ENCODE results near the gene CCL27.

CCL27 gene

GRCh38 chr9:34651876-34652601 lies 10.4 kb downstream of the CCL27 start, which contains the start of gene IL11RA:
IL11RA (plus strand) TSS chr9:34652185; CDS start chr9:34655218, 3,033 bp downstream.
- H3K4me3 ChIP-seq (ENCODE audit: severe bottlenecking): peak within 1 kb of the TSS; percentile 32
- peaks cover 22% of the 10 kb centered on the region; the same call in 1 of the 2 replicates for H3K36me3 ChIP-seq (ENCODE audit: low read depth)
- peaks cover 6% of the 10 kb centered on the region for H3K4me1 ChIP-seq (ENCODE audit: insufficient read depth, poor library complexity, severe bottlenecking)
- H3K27ac ChIP-seq (ENCODE audit: poor library complexity, severe bottlenecking): peak within 1 kb of the TSS; percentile 70
- ATAC-seq (ENCODE audit: low read depth) (peak; percentile 87), DNase-seq (ENCODE audit: low spot score) (peak; percentile 82)
- no peaks in the 10 kb centered on the region for H3K9me3 ChIP-seq (ENCODE audit: severe bottlenecking)
- H3K27me3 ChIP-seq (ENCODE audit: insufficient read depth, poor library complexity, severe bottlenecking): no peaks in the 10 kb centered on the region
- TF ChIP-seq CTCF (IDR thresholded peaks at IDR 0.05; ENCODE audit: poor library complexity, severe bottlenecking): peak; percentile 11

- TF ChIP-seq CTCF (IDR thresholded peaks at IDR 0.05; ENCODE audit: poor library complexity, severe bottlenecking): no peak
- DNase-seq (ENCODE audit: low spot score): no peak
- Histone ChIP-seq H3K9me3 (ENCODE audit: severe bottlenecking) (no peaks in the 10 kb centered on the region), H3K27me3 (ENCODE audit: insufficient read depth, poor library complexity, severe bottlenecking) (no peaks in the 10 kb centered on the region), H3K27ac (ENCODE audit: poor library complexity, severe bottlenecking) (peak overlapping the region; percentile 70), H3K4me1 (ENCODE audit: insufficient read depth, poor library complexity, severe bottlenecking) (peaks cover 6% of the 10 kb centered on the region), H3K36me3 (ENCODE audit: low read depth) (peaks cover 22% of the 10 kb centered on the region; the same call in 1 of the 2 replicates), H3K4me3 (ENCODE audit: severe bottlenecking) (peak overlapping the region; percentile 32)
- 0 out of 3 replicates have a peak, but pooled peaks have one; percentile 1 for ATAC-seq (ENCODE audit: low read depth)
Observed at GRCh38 chr9:34651321-34651720, 11.1 kb downstream of the CCL27 start.

GRCh38 chr9:34650816-34651215 lies 11.6 kb downstream of the CCL27 start:
- Histone ChIP-seq H3K27ac (ENCODE audit: poor library complexity, severe bottlenecking) (peak overlapping the region; percentile 70), H3K4me1 (ENCODE audit: insufficient read depth, poor library complexity, severe bottlenecking) (peaks cover 9% of the 10 kb centered on the region), H3K9me3 (ENCODE audit: severe bottlenecking) (no peaks in the 10 kb centered on the region), H3K27me3 (ENCODE audit: insufficient read depth, poor library complexity, severe bottlenecking) (no peaks in the 10 kb centered on the region), H3K36me3 (ENCODE audit: low read depth) (peaks cover 22% of the 10 kb centered on the region; the same call in 1 of the 2 replicates), H3K4me3 (ENCODE audit: severe bottlenecking) (no peak overlapping the region)
- ATAC-seq (ENCODE audit: low read depth): no peak
- TF ChIP-seq CTCF (IDR thresholded peaks at IDR 0.05; ENCODE audit: poor library complexity, severe bottlenecking): no peak
- no peak for DNase-seq (ENCODE audit: low spot score)

- peaks cover 22% of the 10 kb centered on the region; the same call in 1 of the 2 replicates for H3K36me3 ChIP-seq (ENCODE audit: low read depth)
- H3K27ac ChIP-seq (ENCODE audit: poor library complexity, severe bottlenecking): no peak overlapping the region
- TF ChIP-seq CTCF (IDR thresholded peaks at IDR 0.05; ENCODE audit: poor library complexity, severe bottlenecking): no peak
- ATAC-seq (ENCODE audit: low read depth) (no peak), DNase-seq (ENCODE audit: low spot score) (no peak)
- peaks cover 9% of the 10 kb centered on the region for H3K4me1 ChIP-seq (ENCODE audit: insufficient read depth, poor library complexity, severe bottlenecking)
- no peaks in the 10 kb centered on the region for H3K27me3 ChIP-seq (ENCODE audit: insufficient read depth, poor library complexity, severe bottlenecking)
- H3K4me3 ChIP-seq (ENCODE audit: severe bottlenecking): no peak overlapping the region
- no peaks in the 10 kb centered on the region for H3K9me3 ChIP-seq (ENCODE audit: severe bottlenecking)
Observed at GRCh38 chr9:34648673-34649072, 13.8 kb downstream of the CCL27 start.

- H3K4me3 ChIP-seq (ENCODE audit: severe bottlenecking): peak overlapping the region; percentile 50
- peak overlapping the region; percentile 31 for H3K27ac ChIP-seq (ENCODE audit: poor library complexity, severe bottlenecking)
- no peaks in the 10 kb centered on the region for H3K27me3 ChIP-seq (ENCODE audit: insufficient read depth, poor library complexity, severe bottlenecking)
- ATAC-seq (ENCODE audit: low read depth): no peak
- H3K9me3 ChIP-seq (ENCODE audit: severe bottlenecking): no peaks in the 10 kb centered on the region
- H3K4me1 ChIP-seq (ENCODE audit: insufficient read depth, poor library complexity, severe bottlenecking): peaks cover 9% of the 10 kb centered on the region
- TF ChIP-seq CTCF (IDR thresholded peaks at IDR 0.05; ENCODE audit: poor library complexity, severe bottlenecking): no peak
- H3K36me3 ChIP-seq (ENCODE audit: low read depth): peaks cover 22% of the 10 kb centered on the region; the same call in 1 of the 2 replicates
- DNase-seq (ENCODE audit: low spot score): no peak
Observed at GRCh38 chr9:34647651-34648050, 14.8 kb downstream of the CCL27 start.

Measured in RWPE2 (cell line).